Stimulated activated naive CD8-positive, alpha-beta T cell treated with anti-CD3 and anti-CD28 coated beads, Interleukin-15, Interleukin-2, amounts not matched to agents 100 ng/mL and 50 ng/mL, for 24 hours (primary cell): ENCODE measurements around the gene MAP3K12.
A peak's percentile ranks its signal among the peaks of the same experiment; 100 is the strongest.

Experiments
- H3K27ac Mint-ChIP-seq: one replicate; pipeline ENCODE4 v1.8.0; 2021; ENCODE audit warnings: mild to moderate bottlenecking, mixed read lengths
- H3K27me3 Mint-ChIP-seq: one replicate; pipeline ENCODE4 v1.8.0; 2021; ENCODE audit warnings: mixed read lengths
- H3K36me3 Mint-ChIP-seq: one replicate; pipeline ENCODE4 v1.8.0; 2021; ENCODE audit warnings: low read depth, mixed read lengths
- H3K4me1 Mint-ChIP-seq: one replicate; pipeline ENCODE4 v1.8.0; 2021; ENCODE audit warnings: low read depth, mixed read lengths
- H3K4me3 Mint-ChIP-seq: one replicate; pipeline ENCODE4 v1.8.0; 2021; ENCODE audit warnings: mild to moderate bottlenecking, mixed read lengths
- H3K9me3 Mint-ChIP-seq: one replicate; pipeline ENCODE4 v1.8.0; 2021; ENCODE audit warnings: mixed read lengths

Gene MAP3K12

GRCh38 chr12:53476769-53477209 lies 22.5 kb downstream of the MAP3K12 start:
- Mint-ChIP-seq H3K27ac (peak overlapping the region; percentile 45), H3K27me3 (no peaks in the 10 kb centered on the region), H3K4me1 (peaks cover 55% of the 10 kb centered on the region), H3K4me3 (no peak overlapping the region), H3K36me3 (peaks cover 84% of the 10 kb centered on the region), H3K9me3 (no peaks in the 10 kb centered on the region)

GRCh38 chr12:53474819-53475218 lies 24.4 kb downstream of the MAP3K12 start:
- Mint-ChIP-seq H3K4me3 (peak overlapping the region; percentile 38), H3K4me1 (peaks cover 66% of the 10 kb centered on the region), H3K27me3 (no peaks in the 10 kb centered on the region), H3K9me3 (no peaks in the 10 kb centered on the region), H3K36me3 (peaks cover 88% of the 10 kb centered on the region), H3K27ac (peak overlapping the region; percentile 90)

GRCh38 chr12:53474077-53474476 lies 25.2 kb downstream of the MAP3K12 start:
- peak overlapping the region; percentile 90 for H3K27ac Mint-ChIP-seq
- peaks cover 81% of the 10 kb centered on the region for H3K36me3 Mint-ChIP-seq
- H3K9me3 Mint-ChIP-seq: no peaks in the 10 kb centered on the region
- peak overlapping the region; percentile 38 for H3K4me3 Mint-ChIP-seq
- no peaks in the 10 kb centered on the region for H3K27me3 Mint-ChIP-seq
- peaks cover 66% of the 10 kb centered on the region for H3K4me1 Mint-ChIP-seq

GRCh38 chr12:53472056-53472582 lies 27.1 kb downstream of the MAP3K12 start:
- no peak overlapping the region for H3K4me3 Mint-ChIP-seq
- peaks cover 65% of the 10 kb centered on the region for H3K4me1 Mint-ChIP-seq
- no peaks in the 10 kb centered on the region for H3K9me3 Mint-ChIP-seq
- peaks cover 85% of the 10 kb centered on the region for H3K36me3 Mint-ChIP-seq
- no peak overlapping the region for H3K27ac Mint-ChIP-seq
- no peaks in the 10 kb centered on the region for H3K27me3 Mint-ChIP-seq

GRCh38 chr12:53468282-53468681 lies 31.0 kb downstream of the MAP3K12 start:
- peaks cover 83% of the 10 kb centered on the region for H3K36me3 Mint-ChIP-seq
- no peaks in the 10 kb centered on the region for H3K27me3 Mint-ChIP-seq
- H3K27ac Mint-ChIP-seq: peak overlapping the region; percentile 75
- no peak overlapping the region for H3K4me3 Mint-ChIP-seq
- H3K9me3 Mint-ChIP-seq: no peaks in the 10 kb centered on the region
- H3K4me1 Mint-ChIP-seq: peaks cover 48% of the 10 kb centered on the region

GRCh38 chr12:53467880-53468279 lies 31.4 kb downstream of the MAP3K12 start:
- Mint-ChIP-seq H3K36me3 (peaks cover 85% of the 10 kb centered on the region), H3K9me3 (no peaks in the 10 kb centered on the region), H3K4me3 (no peak overlapping the region), H3K4me1 (peaks cover 49% of the 10 kb centered on the region), H3K27me3 (no peaks in the 10 kb centered on the region), H3K27ac (peak overlapping the region; percentile 45)

- peak overlapping the region; percentile 61 for H3K27ac Mint-ChIP-seq
Measured at GRCh38 chr12:53467082-53467481, 32.2 kb downstream of the MAP3K12 start.

GRCh38 chr12:53466640-53467039 lies 32.6 kb downstream of the MAP3K12 start:
- peak overlapping the region; percentile 61 for H3K27ac Mint-ChIP-seq
- H3K27me3 Mint-ChIP-seq: no peaks in the 10 kb centered on the region
- H3K36me3 Mint-ChIP-seq: peaks cover 85% of the 10 kb centered on the region
- no peaks in the 10 kb centered on the region for H3K9me3 Mint-ChIP-seq
- H3K4me1 Mint-ChIP-seq: peaks cover 44% of the 10 kb centered on the region
- no peak overlapping the region for H3K4me3 Mint-ChIP-seq

More at GRCh38 chr12:53467082-53467481, 32.2 kb downstream of the MAP3K12 start:
- H3K9me3 Mint-ChIP-seq: no peaks in the 10 kb centered on the region
- H3K36me3 Mint-ChIP-seq: peaks cover 85% of the 10 kb centered on the region
- H3K4me3 Mint-ChIP-seq: no peak overlapping the region
- H3K27me3 Mint-ChIP-seq: no peaks in the 10 kb centered on the region
- H3K4me1 Mint-ChIP-seq: peaks cover 46% of the 10 kb centered on the region

GRCh38 chr12:53465679-53466078 lies 33.6 kb downstream of the MAP3K12 start:
- Mint-ChIP-seq H3K9me3 (no peaks in the 10 kb centered on the region), H3K27ac (peak overlapping the region; percentile 72), H3K4me3 (no peak overlapping the region), H3K36me3 (peaks cover 86% of the 10 kb centered on the region), H3K4me1 (peaks cover 45% of the 10 kb centered on the region), H3K27me3 (no peaks in the 10 kb centered on the region)

- Mint-ChIP-seq H3K4me1 (peaks cover 49% of the 10 kb centered on the region), H3K27ac (peak overlapping the region; percentile 9), H3K4me3 (no peak overlapping the region)
Measured at GRCh38 chr12:53464685-53465418, 34.4 kb downstream of the MAP3K12 start.

GRCh38 chr12:53463802-53464560 lies 35.3 kb downstream of the MAP3K12 start:
- Mint-ChIP-seq H3K9me3 (no peaks in the 10 kb centered on the region), H3K27me3 (no peaks in the 10 kb centered on the region), H3K4me1 (peaks cover 55% of the 10 kb centered on the region), H3K27ac (no peak overlapping the region), H3K36me3 (peaks cover 98% of the 10 kb centered on the region), H3K4me3 (no peak overlapping the region)

More at GRCh38 chr12:53464685-53465418, 34.4 kb downstream of the MAP3K12 start:
- Mint-ChIP-seq H3K27me3 (no peaks in the 10 kb centered on the region), H3K9me3 (no peaks in the 10 kb centered on the region), H3K36me3 (peaks cover 90% of the 10 kb centered on the region)

- Mint-ChIP-seq H3K36me3 (peaks cover 98% of the 10 kb centered on the region), H3K4me3 (no peak overlapping the region)
Measured at GRCh38 chr12:53462935-53463334, 36.3 kb downstream of the MAP3K12 start.

GRCh38 chr12:53461591-53461990 lies 37.7 kb downstream of the MAP3K12 start:
- H3K27ac Mint-ChIP-seq: no peak overlapping the region
- no peak overlapping the region for H3K4me3 Mint-ChIP-seq
- peaks cover 58% of the 10 kb centered on the region for H3K4me1 Mint-ChIP-seq
- no peaks in the 10 kb centered on the region for H3K27me3 Mint-ChIP-seq
- H3K9me3 Mint-ChIP-seq: no peaks in the 10 kb centered on the region
- peaks cover 98% of the 10 kb centered on the region for H3K36me3 Mint-ChIP-seq

More at GRCh38 chr12:53462935-53463334, 36.3 kb downstream of the MAP3K12 start:
- no peaks in the 10 kb centered on the region for H3K27me3 Mint-ChIP-seq
- H3K4me1 Mint-ChIP-seq: peaks cover 59% of the 10 kb centered on the region
- H3K27ac Mint-ChIP-seq: peak overlapping the region; percentile 76
- H3K9me3 Mint-ChIP-seq: no peaks in the 10 kb centered on the region

GRCh38 chr12:53461059-53461458 lies 38.2 kb downstream of the MAP3K12 start:
- no peaks in the 10 kb centered on the region for H3K9me3 Mint-ChIP-seq
- no peaks in the 10 kb centered on the region for H3K27me3 Mint-ChIP-seq
- peak overlapping the region; percentile 78 for H3K27ac Mint-ChIP-seq
- peaks cover 54% of the 10 kb centered on the region for H3K4me1 Mint-ChIP-seq
- peak overlapping the region; percentile 28 for H3K4me3 Mint-ChIP-seq
- H3K36me3 Mint-ChIP-seq: peaks cover 96% of the 10 kb centered on the region

- Mint-ChIP-seq H3K36me3 (peaks cover 97% of the 10 kb centered on the region), H3K27me3 (no peaks in the 10 kb centered on the region), H3K4me3 (no peak overlapping the region), H3K27ac (peak overlapping the region; percentile 37), H3K9me3 (no peaks in the 10 kb centered on the region), H3K4me1 (peaks cover 69% of the 10 kb centered on the region)
Measured at GRCh38 chr12:53459097-53459496, 40.2 kb downstream of the MAP3K12 start.
